ENCODE measurements around the gene ABCA3.

Gene ABCA3

GRCh38 chr16:2384426-2384825 is 43.9 kb upstream of the ABCA3 start:
- DNase-seq: no peak
- Histone ChIP-seq H3K4me3 (ENCODE audit: low read depth, low read length) (no peak overlapping the region), H3K27me3 (no peaks in the 10 kb centered on the region), H3K9me3 (peaks cover 4% of the 10 kb centered on the region; the same call in 1 of the 2 replicates), H3K36me3 (no peaks in the 10 kb centered on the region), H3K4me1 (no peaks in the 10 kb centered on the region; the same call in 1 of the 2 replicates)
- TF ChIP-seq CTCF (IDR thresholded peaks at IDR 0.05; ENCODE audit: low read depth, low read length): no peak

GRCh38 chr16:2383501-2383900 is 43.0 kb upstream of the ABCA3 start:
- no peak for TF ChIP-seq CTCF (IDR thresholded peaks at IDR 0.05; ENCODE audit: low read depth, low read length)
- no peak overlapping the region for H3K4me3 ChIP-seq (ENCODE audit: low read depth, low read length)
- no peaks in the 10 kb centered on the region; the same call in 1 of the 2 replicates for H3K4me1 ChIP-seq
- no peaks in the 10 kb centered on the region for H3K9me3 ChIP-seq
- no peaks in the 10 kb centered on the region for H3K27me3 ChIP-seq
- H3K36me3 ChIP-seq: no peaks in the 10 kb centered on the region
- no peak for DNase-seq

DNA sequence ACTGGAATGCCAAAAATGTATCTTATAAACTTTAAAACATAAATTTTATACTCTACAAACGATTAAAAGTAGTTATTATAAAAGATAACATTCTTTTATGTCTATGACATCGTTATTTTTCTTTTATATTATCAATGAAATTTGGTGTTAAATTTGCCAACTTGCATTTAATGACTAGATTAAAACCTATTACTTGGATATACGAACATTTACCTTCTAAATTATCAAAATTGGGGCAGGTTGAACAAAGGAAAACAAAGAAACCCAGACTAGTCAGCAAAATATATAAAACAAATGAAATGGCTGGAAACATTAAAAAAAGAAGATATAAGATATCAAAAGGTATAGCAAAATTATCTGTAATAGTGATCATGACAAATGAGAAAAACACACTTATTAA is 34.1 kb upstream of the ABCA3 start:
- no peak for DNase-seq
- no peaks in the 10 kb centered on the region for H3K9me3 ChIP-seq
- H3K27me3 ChIP-seq: no peaks in the 10 kb centered on the region
- H3K4me1 ChIP-seq: no peaks in the 10 kb centered on the region; the same call in 1 of the 2 replicates
- no peak overlapping the region for H3K4me3 ChIP-seq (ENCODE audit: low read depth, low read length)
- H3K36me3 ChIP-seq: no peaks in the 10 kb centered on the region
- TF ChIP-seq CTCF (IDR thresholded peaks at IDR 0.05; ENCODE audit: low read depth, low read length): no peak

DNA sequence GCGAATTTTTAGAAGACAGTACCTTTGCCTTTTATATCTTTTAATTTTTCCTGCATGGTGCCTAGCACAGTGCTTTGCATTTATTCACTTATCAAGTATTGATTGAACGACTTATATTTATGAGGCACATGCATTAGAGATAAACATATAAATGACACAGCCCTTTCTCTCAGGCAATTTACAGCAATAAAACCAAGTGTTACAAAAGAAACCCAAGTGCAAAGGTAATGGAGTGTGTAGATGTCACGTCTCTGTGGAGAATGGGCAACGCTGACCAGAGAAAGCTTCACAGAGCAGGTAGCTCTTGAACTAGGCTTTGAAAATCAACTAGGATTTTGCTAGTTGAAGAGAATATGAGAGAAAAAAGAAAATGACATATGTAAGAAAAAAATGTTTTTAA is 32.6 kb upstream of the ABCA3 start:
- Histone ChIP-seq H3K36me3 (no peaks in the 10 kb centered on the region), H3K27me3 (no peaks in the 10 kb centered on the region), H3K4me3 (ENCODE audit: low read depth, low read length) (no peak overlapping the region), H3K4me1 (peaks cover 13% of the 10 kb centered on the region), H3K9me3 (no peaks in the 10 kb centered on the region)
- DNase-seq: no peak
- TF ChIP-seq CTCF (IDR thresholded peaks at IDR 0.05; ENCODE audit: low read depth, low read length): no peak

- H3K4me1 ChIP-seq: peaks cover 18% of the 10 kb centered on the region
- no peaks in the 10 kb centered on the region for H3K36me3 ChIP-seq
- no peak for DNase-seq
- no peaks in the 10 kb centered on the region for H3K9me3 ChIP-seq
- no peak for TF ChIP-seq CTCF (IDR thresholded peaks at IDR 0.05; ENCODE audit: low read depth, low read length)
- no peaks in the 10 kb centered on the region for H3K27me3 ChIP-seq
- H3K4me3 ChIP-seq (ENCODE audit: low read depth, low read length): no peak overlapping the region
Measured at GRCh38 chr16:2372684-2373083, 32.2 kb upstream of the ABCA3 start.

GRCh38 chr16:2371421-2371820 is 30.9 kb upstream of the ABCA3 start:
- H3K4me3 ChIP-seq (ENCODE audit: low read depth, low read length): no peak overlapping the region
- no peaks in the 10 kb centered on the region for H3K36me3 ChIP-seq
- H3K9me3 ChIP-seq: no peaks in the 10 kb centered on the region
- H3K4me1 ChIP-seq: peaks cover 28% of the 10 kb centered on the region
- no peaks in the 10 kb centered on the region for H3K27me3 ChIP-seq
- DNase-seq: no peak
- TF ChIP-seq CTCF (IDR thresholded peaks at IDR 0.05; ENCODE audit: low read depth, low read length): no peak

Data from BE2C (cell line).